Activated T-cell treated with anti-CD3 and anti-CD28 coated beads for 24 hours (primary cell): Measurements from ENCODE around the gene DDX31.

Experiments
- DNase-seq: peaks from one replicate; pipeline ENCODE4 v3.0.0-alpha.2; 2020; ENCODE audit warnings: low read depth

The DDX31 gene

DNA sequence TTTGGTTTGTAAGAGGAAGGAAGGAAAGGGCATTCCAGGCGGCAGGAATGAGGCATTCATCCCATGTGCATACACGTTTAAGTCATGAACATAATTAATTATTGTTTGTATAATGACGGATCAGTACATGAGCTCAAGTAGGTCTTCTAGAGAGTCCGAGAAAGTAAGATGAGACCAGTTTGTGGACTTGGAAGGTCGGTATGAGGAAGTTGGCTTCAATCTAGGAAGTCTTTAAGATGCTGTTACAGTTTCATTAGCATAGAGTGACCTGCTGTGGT is 2.6 kb upstream of the DDX31 start:
- no peak for DNase-seq

DNA sequence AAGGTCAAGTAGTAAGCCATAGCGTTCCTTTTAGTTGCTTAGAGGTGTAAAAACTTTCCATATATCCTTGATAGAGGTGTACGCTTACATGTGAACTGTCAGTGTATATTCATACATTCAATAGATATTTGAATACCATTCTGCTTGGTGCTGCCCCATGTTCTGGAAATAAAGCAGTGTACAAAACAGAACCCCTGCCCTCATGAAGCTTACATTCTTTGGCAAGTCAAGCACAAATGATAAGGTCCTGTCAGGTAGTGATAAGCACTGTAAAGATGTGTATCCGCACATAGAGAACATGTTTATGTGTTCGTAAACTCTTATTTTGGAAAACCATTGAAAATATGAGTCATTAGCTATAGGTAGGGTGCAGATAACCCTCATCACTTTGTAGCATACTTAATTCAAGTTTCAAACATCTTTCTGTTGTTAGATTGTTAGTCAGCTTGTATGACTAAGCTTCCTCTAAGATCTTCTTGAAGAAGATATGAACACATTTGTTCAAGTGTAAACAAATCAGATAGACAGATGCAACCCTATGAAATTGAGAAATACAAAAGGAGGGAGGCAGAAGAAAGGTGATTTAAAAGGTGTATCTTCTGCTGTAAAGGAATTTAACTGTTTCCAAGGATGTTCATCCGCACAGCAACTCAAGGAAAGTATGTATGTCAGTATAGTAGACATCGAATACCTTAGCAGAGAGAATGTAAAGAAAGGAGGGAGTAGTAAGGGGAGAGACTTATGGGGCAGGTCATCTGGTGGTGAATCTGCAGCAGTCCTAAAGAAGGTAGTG is 2.0 kb upstream of the DDX31 start:
- DNase-seq = no peak

DNA sequence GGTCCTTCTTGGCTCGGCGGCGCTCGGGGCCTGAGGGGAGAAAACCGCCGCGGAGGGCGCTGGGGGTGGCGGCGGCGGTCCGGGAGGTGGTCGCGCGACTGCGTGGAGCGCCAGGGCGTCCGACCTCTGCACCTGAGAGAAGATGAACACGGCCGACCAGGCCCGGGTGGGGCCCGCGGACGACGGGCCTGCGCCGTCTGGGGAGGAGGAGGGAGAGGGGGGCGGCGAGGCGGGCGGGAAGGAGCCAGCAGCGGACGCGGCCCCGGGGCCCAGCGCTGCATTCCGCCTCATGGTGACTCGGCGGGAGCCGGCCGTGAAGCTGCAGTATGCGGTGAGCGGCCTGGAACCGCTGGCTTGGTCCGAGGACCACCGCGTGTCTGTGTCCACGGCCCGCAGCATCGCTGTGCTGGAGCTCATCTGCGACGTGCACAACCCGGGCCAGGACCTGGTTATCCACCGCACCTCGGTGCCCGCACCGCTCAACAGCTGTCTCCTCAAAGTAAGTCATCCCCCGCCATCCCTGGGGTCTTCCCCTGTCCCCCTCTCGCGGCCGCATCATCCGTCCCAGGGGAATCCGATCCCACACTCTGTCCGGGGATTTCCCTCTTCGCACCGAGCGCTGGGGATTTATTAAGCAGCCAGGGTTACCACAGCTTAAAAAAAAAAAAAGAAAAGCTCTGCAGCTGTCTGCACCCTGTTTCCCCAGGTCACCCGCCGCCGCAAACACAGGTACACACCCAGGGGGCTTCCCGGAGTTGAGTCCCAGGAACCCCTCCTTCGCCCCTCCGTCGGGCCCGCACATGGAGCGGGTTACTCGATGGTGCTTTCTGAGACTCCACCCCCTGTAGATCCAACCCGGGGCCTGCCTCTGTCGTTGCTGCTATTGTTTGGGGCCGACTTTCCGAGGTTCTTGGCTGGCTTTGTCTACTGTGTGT is 941 bp upstream of the DDX31 start, which contains the start of gene GTF3C4:
TSS of gene GTF3C4 (plus strand) at position 8 of the 935 bp plus-strand sequence. CDS start at position 143, 135 bp downstream.
- peak; percentile 15 for DNase-seq

DNA sequence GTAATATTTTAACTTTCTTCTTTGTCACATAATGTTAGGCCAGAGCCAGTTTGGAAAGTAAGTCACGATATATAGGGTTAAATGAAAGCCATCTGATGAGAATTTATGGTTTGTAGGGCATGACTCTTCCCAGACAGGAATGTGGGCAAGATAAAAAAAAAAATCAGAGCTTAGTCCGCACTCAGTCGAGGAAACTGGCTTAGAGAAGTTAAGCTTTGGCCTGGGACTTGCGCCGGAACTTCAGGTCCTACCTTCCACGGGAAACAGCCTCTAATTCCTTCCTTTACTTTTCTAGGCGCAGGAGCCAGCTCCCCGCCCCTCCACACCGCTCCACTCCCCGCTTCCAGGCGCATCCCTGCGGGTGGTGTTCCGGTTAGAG is 475 bp downstream of the DDX31 start:
- DNase-seq = no peak

DNA sequence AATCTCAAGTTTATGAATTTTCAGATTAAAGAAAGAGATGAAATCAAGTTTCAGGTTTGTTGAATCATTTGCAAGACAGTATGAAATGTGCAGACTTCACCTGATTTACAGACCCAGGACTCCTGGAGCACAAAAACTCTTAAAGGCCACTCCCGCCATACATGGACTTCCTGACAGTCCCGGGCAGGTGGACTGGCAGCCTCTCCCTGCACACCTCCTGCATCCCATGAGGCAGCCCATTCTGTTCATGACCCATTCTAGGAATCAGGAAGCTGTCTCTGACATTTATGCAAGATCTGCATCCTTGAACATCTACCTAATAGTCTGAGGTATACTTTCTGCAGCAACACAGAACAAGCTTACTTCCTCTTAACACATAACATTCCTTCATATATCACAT is 5.9 kb downstream of the DDX31 start:
- DNase-seq = no peak

DNA sequence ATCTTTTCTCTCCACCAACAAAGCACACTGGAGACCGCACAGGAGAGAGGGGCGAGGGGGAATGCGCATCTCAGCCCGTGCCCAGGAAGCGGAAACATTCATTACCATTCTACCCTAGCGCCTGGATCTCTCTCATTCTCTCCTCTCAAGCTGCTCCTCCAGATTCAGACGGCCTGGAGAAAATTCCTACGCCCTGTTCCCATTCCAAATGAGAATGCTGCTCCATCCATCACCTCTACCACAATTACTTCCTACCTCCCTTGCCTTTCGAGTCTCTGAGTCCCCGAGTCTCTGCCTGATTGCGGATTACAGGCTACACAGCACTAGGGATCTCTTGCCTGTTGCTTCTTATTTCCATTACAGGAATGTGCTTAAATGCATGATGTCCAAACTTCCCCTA is 6.7 kb downstream of the DDX31 start:
- no peak for DNase-seq

DNA sequence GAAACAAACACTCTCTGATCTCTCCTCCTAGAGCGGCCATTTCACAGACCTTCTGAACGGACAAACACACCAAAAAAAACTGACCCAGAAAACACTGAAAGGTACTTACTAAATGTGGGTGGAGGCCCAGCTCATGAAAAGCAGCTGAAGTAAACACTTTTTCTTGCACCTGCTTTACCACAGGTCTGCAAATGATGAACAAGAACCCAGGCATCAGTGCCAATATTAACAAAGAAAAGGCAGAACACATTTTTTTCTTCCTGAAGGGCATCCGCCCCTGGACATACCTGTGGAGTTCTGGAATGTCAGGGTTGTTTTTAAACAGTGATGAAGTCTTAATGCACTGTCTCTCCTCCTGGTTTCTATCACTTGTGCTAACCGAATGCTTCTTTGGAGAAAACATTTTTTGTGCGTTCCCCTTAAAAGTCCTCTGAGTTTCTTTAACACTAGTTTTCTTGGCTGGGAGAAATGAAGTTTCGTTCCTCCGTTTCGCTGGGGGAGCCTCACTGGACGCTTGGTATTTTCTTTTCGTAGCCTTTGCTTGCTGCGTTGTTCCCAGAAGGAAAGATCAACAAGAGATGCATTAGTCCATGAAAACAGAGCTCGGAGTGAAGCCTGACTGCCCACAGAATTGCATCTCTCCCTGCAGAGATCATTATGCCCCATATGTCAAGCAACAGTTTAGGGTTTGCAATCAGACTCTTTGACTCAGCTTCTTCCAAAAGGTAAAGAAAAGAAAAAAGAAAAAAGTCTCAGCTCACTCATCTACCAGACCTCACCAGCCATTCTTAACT is 7.4 kb downstream of the DDX31 start:
- DNase-seq = no peak

DNA sequence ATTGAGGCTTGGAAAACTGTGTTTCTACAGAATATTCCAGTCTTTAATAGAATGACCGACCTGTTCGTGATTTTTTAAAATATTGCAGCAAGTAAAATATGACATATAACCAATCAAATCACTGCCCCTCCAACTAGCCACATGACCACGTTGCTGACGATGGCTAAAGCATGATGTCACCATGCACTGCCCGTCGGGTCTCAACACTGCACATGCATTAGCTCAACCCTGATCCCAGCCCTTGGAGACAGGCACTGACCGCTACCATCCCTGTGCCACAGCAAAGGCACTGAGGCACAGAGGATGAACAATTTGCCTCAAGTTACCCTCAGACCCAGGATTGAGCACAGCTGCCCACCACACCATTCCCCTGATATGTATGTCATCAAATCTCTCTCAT is 13.5 kb downstream of the DDX31 start:
- no peak for DNase-seq

DNA sequence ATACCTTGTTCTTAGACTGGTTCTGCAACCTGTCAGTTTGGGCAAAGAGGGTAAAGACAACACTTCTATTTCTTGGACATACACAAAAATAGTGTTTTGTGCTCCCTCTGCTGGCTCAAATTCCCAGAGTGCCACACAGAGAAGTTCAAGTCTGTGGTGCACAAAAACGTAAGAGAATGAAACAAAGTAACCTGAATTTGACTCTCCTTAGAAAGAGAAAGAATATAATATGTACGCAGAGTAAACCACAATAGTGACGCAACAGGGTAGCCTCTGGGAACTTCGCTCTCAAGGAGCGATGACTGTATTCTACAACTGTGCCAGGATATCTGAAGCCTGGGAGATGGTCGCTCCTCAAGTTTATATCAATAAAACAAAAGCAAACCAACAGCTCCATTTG is 18.5 kb downstream of the DDX31 start:
- DNase-seq = no peak

DNA sequence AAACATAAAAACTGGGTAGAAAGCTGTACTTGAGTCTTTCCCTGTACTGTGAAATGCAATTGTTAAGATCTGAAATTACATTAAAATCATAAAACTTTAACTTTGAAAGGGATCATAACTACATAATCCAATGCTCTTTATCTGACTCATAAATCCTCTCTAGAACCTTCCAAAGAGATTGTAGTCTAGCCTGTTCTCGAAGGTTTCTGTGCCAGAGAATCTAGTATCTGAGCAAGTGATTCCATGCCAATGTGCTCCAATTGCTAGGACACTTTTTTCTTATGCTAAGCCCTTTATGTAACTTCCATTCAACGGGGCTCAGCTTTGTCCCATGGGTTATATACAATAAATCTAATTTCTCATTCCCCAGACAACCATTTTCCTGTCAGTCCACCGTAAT is 21.1 kb downstream of the DDX31 start:
- DNase-seq = no peak

DNA sequence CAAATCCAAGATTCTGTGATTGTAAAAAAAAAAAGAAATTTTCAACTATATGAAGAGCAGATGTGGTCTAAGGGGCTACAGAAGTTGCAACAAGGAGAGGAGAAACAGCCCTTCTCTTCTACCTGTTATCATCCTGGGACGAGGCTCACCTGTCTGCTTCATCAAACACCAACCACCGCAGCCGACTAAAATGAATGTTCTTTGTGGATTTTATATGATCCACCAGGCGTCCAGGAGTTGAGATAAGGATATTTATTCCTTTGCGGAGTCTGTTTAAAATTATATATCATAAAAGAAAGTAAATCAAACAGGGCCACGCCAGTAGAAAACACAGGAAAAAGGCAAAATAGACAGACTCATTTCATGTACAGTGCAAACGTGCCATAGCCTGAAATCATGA is 21.5 kb downstream of the DDX31 start:
- DNase-seq = no peak

DNA sequence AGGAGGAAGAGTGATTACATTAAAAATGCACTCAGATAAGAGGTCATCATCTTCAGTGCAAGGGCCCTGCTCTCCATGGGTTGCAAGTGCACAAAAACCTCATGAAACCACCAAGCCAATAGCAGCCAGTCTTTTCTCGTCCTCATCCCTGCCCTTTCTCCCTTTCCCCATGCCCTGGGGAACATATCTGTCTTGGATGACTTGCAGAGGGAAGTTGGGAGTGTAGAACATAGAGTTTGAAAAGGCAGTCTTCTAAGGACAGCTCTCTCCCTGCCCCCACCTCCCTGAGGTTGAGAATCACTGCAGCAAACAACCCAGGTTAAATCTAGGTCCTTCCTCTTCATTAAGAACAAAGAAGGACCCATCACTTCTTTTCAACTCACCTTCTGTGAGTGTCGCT is 22.0 kb downstream of the DDX31 start:
- no peak for DNase-seq

DNA sequence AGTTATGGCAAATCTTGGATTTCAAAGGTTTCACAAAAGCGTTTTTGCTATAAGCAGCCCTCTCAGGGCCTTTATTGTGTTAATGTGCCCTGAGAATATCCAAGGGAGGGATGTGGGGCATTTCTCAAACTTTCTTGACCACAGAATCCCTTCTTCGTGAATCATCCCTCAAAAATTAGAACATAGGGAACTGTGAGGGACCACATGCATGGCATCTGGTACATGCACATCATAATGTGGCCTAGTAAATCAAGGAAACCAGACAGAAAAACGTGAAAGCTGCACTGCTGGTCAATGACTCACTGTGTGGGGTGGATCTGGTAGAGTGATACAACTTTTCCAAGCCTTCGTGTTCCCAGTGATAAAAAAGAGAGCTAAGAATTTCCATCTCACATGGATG is 22.4 kb downstream of the DDX31 start:
- no peak for DNase-seq

DNA sequence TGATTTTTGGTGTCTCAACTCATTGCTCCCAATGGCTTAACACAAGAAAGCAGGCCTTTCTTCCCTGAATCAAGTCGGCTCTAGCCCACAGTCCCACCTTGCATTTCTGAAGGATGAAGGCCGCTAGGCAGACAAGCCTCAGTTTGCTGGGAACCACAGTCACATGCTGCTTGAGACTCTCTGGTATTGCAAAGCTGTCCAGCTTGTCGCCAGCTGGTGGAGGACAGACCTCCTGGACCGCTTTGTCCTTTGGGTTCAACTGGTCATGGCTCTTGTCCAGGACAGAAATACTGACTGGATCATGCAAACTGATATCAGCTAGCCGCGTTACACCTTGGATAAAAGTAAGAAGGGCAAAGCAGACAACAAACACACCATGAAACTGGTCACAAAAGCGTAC is 23.1 kb downstream of the DDX31 start:
- DNase-seq = no peak

DNA sequence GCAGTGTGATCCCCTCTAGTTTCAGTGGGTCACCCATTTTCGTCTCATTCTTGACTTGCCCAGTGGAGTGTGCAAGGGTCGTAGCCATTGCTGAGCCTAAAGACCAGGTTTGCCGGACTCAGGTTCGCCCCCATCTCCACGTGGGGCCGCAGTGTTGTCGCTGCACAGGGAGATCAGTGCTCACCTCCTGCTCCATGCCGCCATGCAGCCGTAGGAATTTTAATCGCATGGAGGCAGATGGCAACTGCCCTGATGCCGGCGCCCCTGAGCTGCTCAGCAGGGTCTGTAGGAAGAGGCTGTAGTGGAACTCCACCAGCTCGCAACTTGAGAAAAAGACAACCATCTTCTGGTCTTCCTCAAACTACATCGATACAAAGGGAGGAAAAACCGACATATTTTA is 24.1 kb downstream of the DDX31 start:
- DNase-seq = no peak

DNA sequence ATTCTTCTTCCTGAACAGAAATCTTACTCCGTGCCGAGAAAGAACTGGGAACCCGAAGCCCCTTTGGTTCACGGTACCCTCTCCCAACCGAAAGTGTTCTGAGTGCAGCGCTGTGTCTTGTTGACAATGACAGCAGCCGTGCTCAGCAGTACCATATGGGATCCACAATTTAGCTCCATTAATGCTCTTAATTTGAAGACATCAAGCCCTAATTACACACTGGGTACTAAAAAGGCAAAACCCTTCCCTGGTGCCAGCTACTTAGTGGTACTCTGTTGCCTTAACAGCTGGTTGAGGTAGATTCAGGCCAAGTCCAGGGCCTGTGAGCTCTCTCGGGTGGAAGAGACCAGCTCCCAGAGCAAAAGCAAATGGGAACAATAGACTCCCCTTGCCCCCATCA is 24.5 kb downstream of the DDX31 start:
- DNase-seq = no peak

DNA sequence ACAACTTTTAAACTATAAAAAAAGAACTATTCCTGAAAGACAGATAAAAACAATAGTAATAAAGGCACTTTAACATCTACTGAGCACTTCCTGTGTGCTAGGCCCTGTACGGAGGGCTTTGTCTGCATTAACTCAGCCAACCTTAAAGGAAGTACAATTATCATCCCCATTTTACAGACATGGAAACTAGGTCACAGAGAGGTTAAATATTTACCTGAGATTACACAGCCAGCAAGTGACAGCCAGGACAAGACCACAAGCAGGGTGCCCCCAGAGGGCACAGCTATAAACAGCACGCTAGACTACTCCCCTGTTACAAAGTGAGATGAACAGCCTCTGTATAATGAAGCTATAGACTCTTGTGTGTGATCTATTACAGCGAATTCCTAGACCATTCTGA is 25.5 kb downstream of the DDX31 start:
- DNase-seq = no peak

DNA sequence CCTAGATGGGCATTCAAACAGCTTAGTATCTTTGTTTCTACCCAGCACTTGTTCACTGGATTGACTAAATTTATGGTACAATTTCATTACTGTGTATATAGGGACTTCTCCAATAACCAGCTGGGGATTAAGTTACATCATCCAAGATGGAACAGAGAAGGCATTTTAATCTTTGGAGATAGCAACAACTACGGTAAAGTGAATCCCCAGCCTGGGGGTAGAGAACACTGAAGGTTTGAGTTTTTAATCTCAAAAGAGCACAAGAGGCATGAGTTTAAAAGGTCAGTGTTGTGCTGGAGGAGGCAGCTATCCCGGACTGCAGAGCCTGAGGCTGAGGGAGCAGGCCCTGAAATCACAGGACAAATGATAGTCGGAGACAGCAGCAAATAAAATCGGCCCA is 28.6 kb downstream of the DDX31 start:
- DNase-seq = no peak

DNA sequence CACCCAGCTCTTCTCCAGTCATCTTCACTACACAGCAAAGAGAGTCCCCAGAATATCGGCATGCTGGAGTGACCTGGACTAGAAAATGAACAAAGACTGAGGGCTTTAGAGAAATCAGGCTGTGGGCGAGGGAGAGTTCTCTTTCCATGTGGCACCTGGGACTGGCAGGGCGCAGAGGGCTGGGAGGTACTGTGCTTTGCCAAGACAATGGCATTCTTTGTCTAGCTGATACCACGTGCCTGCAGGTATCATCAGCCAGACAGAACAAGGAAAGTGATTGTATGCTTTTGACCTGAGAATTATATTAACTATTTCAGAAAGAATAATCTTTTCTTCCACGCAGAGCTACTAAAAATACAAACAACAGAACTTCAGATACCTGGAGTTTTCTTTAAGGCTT is 30.5 kb downstream of the DDX31 start:
- no peak for DNase-seq

DNA sequence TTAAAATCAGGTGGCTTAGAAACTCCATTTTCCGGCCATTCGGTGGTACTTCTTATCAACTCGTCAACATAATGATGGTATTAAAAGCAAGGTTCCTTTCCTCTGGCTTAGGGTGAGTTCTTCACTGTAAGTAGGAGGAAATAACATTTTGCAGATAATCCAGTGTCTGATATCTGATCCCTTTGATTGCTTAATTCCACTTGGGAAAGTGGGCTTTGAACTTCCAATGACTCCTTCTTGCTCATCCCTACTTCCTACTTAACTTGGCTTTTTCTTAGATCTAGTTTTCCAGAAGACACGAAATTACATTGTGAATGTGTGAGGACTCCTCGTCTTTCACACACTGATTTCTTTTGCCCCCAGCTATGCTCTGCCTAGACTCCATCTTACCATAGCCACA is 31.5 kb downstream of the DDX31 start:
- no peak for DNase-seq

DNA sequence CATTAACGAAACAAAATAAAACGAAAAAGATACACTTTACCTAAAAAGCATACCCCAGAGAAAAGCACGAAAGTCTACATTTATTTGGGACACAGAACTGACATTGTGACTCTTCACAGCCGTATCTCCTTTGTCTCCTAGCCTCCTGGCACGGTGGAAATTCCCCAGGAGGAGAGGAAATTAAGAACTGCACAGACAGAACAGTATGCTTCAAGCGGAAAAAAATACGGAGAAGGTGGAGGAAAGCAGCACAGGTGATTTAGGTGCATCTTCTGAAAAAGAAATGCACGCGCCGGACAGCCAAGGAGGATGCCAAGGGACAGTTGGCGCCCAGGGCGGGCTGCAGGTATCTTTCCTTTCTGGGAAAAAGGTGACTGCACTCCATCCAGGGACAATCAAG is 32.0 kb downstream of the DDX31 start:
- no peak for DNase-seq

DNA sequence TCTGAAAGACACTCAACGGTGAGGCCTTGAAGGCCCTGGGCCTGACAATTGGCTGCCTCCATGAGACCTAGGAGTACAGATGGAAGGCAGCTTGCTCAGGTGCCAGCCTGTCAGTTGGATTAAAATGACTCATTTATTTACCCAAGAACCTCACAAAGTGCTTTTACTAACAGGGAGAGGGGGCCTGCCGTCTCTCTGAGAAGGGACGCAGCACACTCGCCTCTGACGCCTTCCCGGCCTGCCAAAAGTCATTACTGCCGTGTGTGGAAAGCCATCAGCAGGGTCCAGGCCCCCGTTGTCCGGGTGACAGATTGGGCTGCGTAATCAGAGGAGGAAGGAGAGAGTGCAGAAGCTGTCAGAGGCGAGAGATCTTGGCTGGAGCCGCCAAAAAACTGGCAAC is 32.4 kb downstream of the DDX31 start:
- DNase-seq = no peak

DNA sequence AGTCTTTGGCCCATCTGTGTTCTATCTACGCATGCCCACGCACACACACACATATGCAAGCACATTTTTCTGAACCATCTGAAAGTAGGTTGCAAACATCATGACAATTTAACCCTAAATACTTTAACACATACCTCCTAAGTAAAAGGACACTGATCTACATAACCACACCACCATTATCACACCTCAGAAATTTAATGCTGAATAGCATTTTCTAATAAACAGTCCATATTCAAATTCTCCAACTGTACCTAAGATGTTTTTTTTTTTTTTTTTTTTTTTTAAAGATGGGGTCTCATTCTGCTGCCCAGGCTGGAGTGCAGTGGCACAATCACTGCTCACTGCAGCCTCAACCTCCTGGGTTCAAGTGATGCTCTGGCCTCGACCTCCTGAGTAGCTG is 35.5 kb downstream of the DDX31 start:
- no peak for DNase-seq
